COLO829 (cell line): Measurements from ENCODE around the gene GSK3A.

Experiments
- DNase-seq: peaks from one replicate; pipeline ENCODE4 v3.0.0; 2012; ENCODE audit warnings: low spot score

GSK3A gene

GRCh38 chr19:42226886-42227285 lies 15.5 kb downstream of the GSK3A start:
- no peak for DNase-seq

GRCh38 chr19:42225718-42226292 lies 16.6 kb downstream of the GSK3A start:
- no peak for DNase-seq

- no peak for DNase-seq
Measured at GRCh38 chr19:42224940-42225717, 17.3 kb downstream of the GSK3A start.

GRCh38 chr19:42220751-42221097 lies 21.7 kb downstream of the GSK3A start:
- DNase-seq = no peak

- peak; percentile 99 for DNase-seq
Measured at GRCh38 chr19:42219812-42220750, 22.3 kb downstream of the GSK3A start, which contains the start of gene ZNF526. TSS of gene ZNF526 (plus strand) at chr19:42220312. CDS start at chr19:42224404, 4,092 bp downstream.

- peak; percentile 96 for DNase-seq
Measured at GRCh38 chr19:42217520-42218437, 24.6 kb downstream of the GSK3A start, which contains the start of gene DEDD2. TSS of gene DEDD2 (minus strand) at chr19:42217677. CDS start at chr19:42217007, 670 bp downstream.

- no peak for DNase-seq
Measured at GRCh38 chr19:42216653-42217519, 25.5 kb downstream of the GSK3A start.

- DNase-seq = no peak
Measured at GRCh38 chr19:42214810-42215485, 27.5 kb downstream of the GSK3A start.

- no peak for DNase-seq
Measured at GRCh38 chr19:42212886-42213285, 29.5 kb downstream of the GSK3A start.

- DNase-seq = no peak
Measured at GRCh38 chr19:42208612-42209011, 33.8 kb downstream of the GSK3A start.

- DNase-seq = no peak
Measured at GRCh38 chr19:42207767-42208271, 34.6 kb downstream of the GSK3A start.

GRCh38 chr19:42206871-42207755 lies 35.3 kb downstream of the GSK3A start:
- DNase-seq = no peak

- DNase-seq = no peak
Measured at GRCh38 chr19:42204664-42205063, 37.7 kb downstream of the GSK3A start.

GRCh38 chr19:42203700-42204099 lies 38.7 kb downstream of the GSK3A start:
- DNase-seq = no peak

GRCh38 chr19:42202290-42202880 lies 40.0 kb downstream of the GSK3A start:
- DNase-seq = no peak

- DNase-seq = no peak
Measured at GRCh38 chr19:42201489-42202289, 40.7 kb downstream of the GSK3A start.

- DNase-seq = no peak
Measured at GRCh38 chr19:42200116-42200715, 42.2 kb downstream of the GSK3A start.
